GM12891 (cell line): Measurements from ENCODE around the gene C19orf67.

ENCODE experiments used
- PAX5 ChIP-seq: IDR thresholded peaks from 2 replicates; pipeline ENCODE4 v1.6.1; 2011; ENCODE audit warnings: low read length, moderate library complexity, mild to moderate bottlenecking; ENCODE audit not compliant: insufficient read depth, severe bottlenecking
- POLR2A ChIP-seq: IDR thresholded peaks from 2 replicates; pipeline ENCODE4 v1.6.1; 2011; ENCODE audit warnings: low read depth, low read length, control low read depth
- POLR2AphosphoS5 ChIP-seq: IDR thresholded peaks from 2 replicates; pipeline ENCODE4 v1.6.1; 2011; ENCODE audit warnings: low read depth, low read length, control low read depth
- POU2F2 ChIP-seq: IDR thresholded peaks from 2 replicates; pipeline ENCODE4 v1.6.1; 2011; ENCODE audit warnings: low read depth, mild to moderate bottlenecking, control low read depth, low read length, moderate library complexity
- SPI1 ChIP-seq: IDR thresholded peaks from 2 replicates; pipeline ENCODE4 v1.6.1; 2011; ENCODE audit warnings: low read depth, low read length, control low read depth
- TAF1 ChIP-seq: IDR thresholded peaks from 2 replicates; pipeline ENCODE4 v1.6.1; 2011; ENCODE audit warnings: low read depth, low read length, control low read depth

GRCh38 chr19:14054099-14054498, 31.5 kb downstream of the C19orf67 start:
- TF ChIP-seq POLR2A: no peak
- TF ChIP-seq POLR2AphosphoS5: no peak
- no peak for TF ChIP-seq TAF1
- no peak for TF ChIP-seq POU2F2
- TF ChIP-seq SPI1: no peak
- no peak for TF ChIP-seq PAX5
